Erythroblast (primary cell): ENCODE measurements around the gene FBXO8.

Experiments used
- GATA1 ChIP-seq: IDR thresholded peaks from 2 replicates; pipeline ENCODE4 v1.6.1; 2011; ENCODE audit warnings: low read depth, mild to moderate bottlenecking, control low read depth, low read length, moderate library complexity
- POLR2A ChIP-seq: IDR thresholded peaks from 2 replicates; pipeline ENCODE4 v1.6.1; 2011; ENCODE audit warnings: mild to moderate bottlenecking, low read length

GRCh38 chr4:174279433-174280155, 3.9 kb downstream of the FBXO8 start:
- TF ChIP-seq POLR2A = no peak
- TF ChIP-seq GATA1 = no peak
